ENCODE data around the gene RPS3. TPM values are rescaled to one million over a fixed set of nuclear protein-coding genes. Genes with fewer than 3 reads are reported as not detected.

RPS3 gene
- total and polyA plus RNA-seq, 2 donors (not counting 3 experiments of a cell fraction or from before 2014, with no cell fraction given), result 2,973 to 3,734 TPM

GRCh38 chr11:75402002-75402773, 2.9 kb downstream of the RPS3 start:
- FAIRE-seq (no peak), DNase-seq (ENCODE audit: low read depth, low spot score) (no peak)
- H3K4me3 ChIP-seq (replicated peaks in 1 of 3; ENCODE audit: insufficient read depth in 1 of 3, low read depth in 1 of 3, low read length in 3 of 3), result peak overlapping the region in 1 of 3 experiments; percentile 80
- peaks cover 74% of the 10 kb centered on the region for H3K79me2 ChIP-seq (ENCODE audit: control insufficient read depth, insufficient read depth, low read length)
- peak overlapping the region; percentile 19 for H3K9ac ChIP-seq (replicated peaks; ENCODE audit: extremely low read depth, insufficient read depth, low read length)
- ChIA-PET POLR2A (no interaction called here), CTCF (interaction anchor here (2.1 kb wide), 1 partner anchor 14 kb away, joined by 8 read pairs; no protein-coding TSS in a partner anchor)
- dilution Hi-C loops (cut with MboI; ENCODE audit: extremely low pct_ligation_motif_present, low sequenced_read_pairs) (no loop called here), intact Hi-C loops (cut with micrococcal nuclease) (no loop called here)
- no peaks in the 10 kb centered on the region for H3K27me3 ChIP-seq (ENCODE audit: control insufficient read depth in 2 of 2, insufficient read depth in 2 of 2, low read length in 2 of 2)
- H3K36me3 ChIP-seq (ENCODE audit: control insufficient read depth in 2 of 2, extremely low read depth in 1 of 2, insufficient read depth in 2 of 2, low read length in 2 of 2), result peaks cover 36 to 44% of the 10 kb centered on the region in 2 experiments
- peak overlapping the region; percentile 13 for H3K27ac ChIP-seq (ENCODE audit: insufficient read depth, low read depth, low read length)
- peak overlapping the region; percentile 74 for H3K4me2 ChIP-seq (ENCODE audit: insufficient read depth, low read length)
- peaks cover 62% of the 10 kb centered on the region for H3K4me1 ChIP-seq (ENCODE audit: control insufficient read depth, extremely low read depth, insufficient read depth, low read length)
- peak in 1 of 2 donors; percentile 4 for TF ChIP-seq CTCF (IDR thresholded peaks at IDR 0.05; ENCODE audit: extremely low read depth in 1 of 2, insufficient read depth in 1 of 2, low read depth in 1 of 2, low read length in 2 of 2)
- TF ChIP-seq GATA2 (IDR thresholded peaks at IDR 0.05; ENCODE audit: insufficient read depth, insufficient read length, low read depth, low read length), result no peak
- H3K9me3 ChIP-seq (replicated peaks; ENCODE audit: control insufficient read depth, insufficient read depth, low read length), result no peaks in the 10 kb centered on the region
- no peaks in the 10 kb centered on the region for H3K9me1 ChIP-seq (replicated peaks; ENCODE audit: control insufficient read depth, extremely low read depth, insufficient read depth, low read length)
- H2AFZ ChIP-seq (ENCODE audit: low read depth, low read length), result no peak overlapping the region
- BruUV-seq (replicated peaks), result no TSS peak
- H4K20me1 ChIP-seq (replicated peaks; ENCODE audit: control insufficient read depth, extremely low read depth, insufficient read depth, low read length), result peaks cover 9% of the 10 kb centered on the region

GRCh38 chr11:75403037-75403436, 3.7 kb downstream of the RPS3 start:
- Histone ChIP-seq H3K4me1 (ENCODE audit: control insufficient read depth, extremely low read depth, insufficient read depth, low read length) (peaks cover 62% of the 10 kb centered on the region), H4K20me1 (replicated peaks; ENCODE audit: control insufficient read depth, extremely low read depth, insufficient read depth, low read length) (peaks cover 9% of the 10 kb centered on the region), H3K79me2 (ENCODE audit: control insufficient read depth, insufficient read depth, low read length) (peaks cover 77% of the 10 kb centered on the region), H2AFZ (ENCODE audit: low read depth, low read length) (no peak overlapping the region), H3K27ac (ENCODE audit: insufficient read depth, low read depth, low read length) (peak overlapping the region; percentile 13), H3K9me3 (replicated peaks; ENCODE audit: control insufficient read depth, insufficient read depth, low read length) (no peaks in the 10 kb centered on the region), H3K4me2 (ENCODE audit: insufficient read depth, low read length) (peak overlapping the region; percentile 74), H3K9ac (replicated peaks; ENCODE audit: extremely low read depth, insufficient read depth, low read length) (peak overlapping the region; percentile 5), H3K4me3 (replicated peaks in 1 of 3; ENCODE audit: insufficient read depth in 1 of 3, low read depth in 1 of 3, low read length in 3 of 3) (peak overlapping the region in 1 of 3 experiments; percentile 2), H3K9me1 (replicated peaks; ENCODE audit: control insufficient read depth, extremely low read depth, insufficient read depth, low read length) (no peaks in the 10 kb centered on the region), H3K27me3 (ENCODE audit: control insufficient read depth in 2 of 2, insufficient read depth in 2 of 2, low read length in 2 of 2) (no peaks in the 10 kb centered on the region), H3K36me3 (ENCODE audit: control insufficient read depth in 2 of 2, extremely low read depth in 1 of 2, insufficient read depth in 2 of 2, low read length in 2 of 2) (peaks cover 36 to 44% of the 10 kb centered on the region in 2 experiments)
- peak; percentile 25 for TF ChIP-seq FOS (IDR thresholded peaks at IDR 0.05; ENCODE audit: borderline replicate concordance, insufficient read depth, low read length)
- TF ChIP-seq POLR2A (IDR thresholded peaks at IDR 0.05; ENCODE audit: low read depth, low read length), result peak; percentile 59
- TF ChIP-seq EZH2 (IDR thresholded peaks at IDR 0.05; ENCODE audit: borderline replicate concordance, low read depth, low read length, severe bottlenecking), result no peak
- POLR2A ChIA-PET, result no interaction called here
- CTCF ChIA-PET, result interaction anchor here (0.6 to 2.1 kb wide), 2 partner anchors 15 to 123 kb away, joined by 3 to 8 read pairs; no protein-coding TSS in a partner anchor
- intact Hi-C loops (cut with micrococcal nuclease) (no loop called here), dilution Hi-C loops (cut with MboI; ENCODE audit: extremely low pct_ligation_motif_present, low sequenced_read_pairs) (no loop called here)
- peak; percentile 35 for DNase-seq (ENCODE audit: low read depth, low spot score)
- no peak for FAIRE-seq
- BruUV-seq (replicated peaks), result no TSS peak

Data from endothelial cell of umbilical vein (primary cell).